HAP-1 (cell line): ENCODE measurements around the gene TM9SF4.
A peak's percentile ranks its signal among the peaks of the same experiment; 100 is the strongest.

ENCODE experiments used
- DNase-seq, 2 experiments: peaks; one replicate each; pipeline ENCODE4 v3.0.0-alpha.2; 2016 to 2020; ENCODE audit warnings: low spot score in 2 of 2
- H3K27me3 ChIP-seq: fragments of 250-450 bp; sonication (Bioruptor Pico); 2 replicates; pipeline ENCODE4 v1.5.1; 2020; ENCODE audit warnings: low read depth, mild to moderate bottlenecking, moderate library complexity
- H3K36me3 ChIP-seq: fragments of 250-450 bp; sonication (Bioruptor Pico); replicated peaks from 2 replicates; pipeline ENCODE4 v1.5.1; 2020; ENCODE audit warnings: mild to moderate bottlenecking
- H3K4me1 ChIP-seq: fragments of 250-450 bp; sonication (Bioruptor Pico); 2 replicates; pipeline ENCODE4 v1.5.1; 2020; ENCODE audit warnings: mild to moderate bottlenecking
- H3K4me3 ChIP-seq: fragments of 250-450 bp; sonication (Bioruptor Pico); 2 replicates; pipeline ENCODE4 v1.5.1; 2020; ENCODE audit warnings: mild to moderate bottlenecking, moderate library complexity
- H3K9me3 ChIP-seq: fragments of 250-450 bp; sonication (Bioruptor Pico); 2 replicates; pipeline ENCODE4 v1.5.1; 2020; ENCODE audit warnings: mild to moderate bottlenecking, moderate library complexity
- in situ Hi-C: fragments of 300-500 bp; cut with MboI; formaldehyde crosslinking; loops from 3 replicates; pipeline ENCODE4 v1.14.3; 2020; ENCODE audit warnings: low sequenced_read_pairs, inconsistent platforms, mixed read lengths

TM9SF4 gene, protein sequence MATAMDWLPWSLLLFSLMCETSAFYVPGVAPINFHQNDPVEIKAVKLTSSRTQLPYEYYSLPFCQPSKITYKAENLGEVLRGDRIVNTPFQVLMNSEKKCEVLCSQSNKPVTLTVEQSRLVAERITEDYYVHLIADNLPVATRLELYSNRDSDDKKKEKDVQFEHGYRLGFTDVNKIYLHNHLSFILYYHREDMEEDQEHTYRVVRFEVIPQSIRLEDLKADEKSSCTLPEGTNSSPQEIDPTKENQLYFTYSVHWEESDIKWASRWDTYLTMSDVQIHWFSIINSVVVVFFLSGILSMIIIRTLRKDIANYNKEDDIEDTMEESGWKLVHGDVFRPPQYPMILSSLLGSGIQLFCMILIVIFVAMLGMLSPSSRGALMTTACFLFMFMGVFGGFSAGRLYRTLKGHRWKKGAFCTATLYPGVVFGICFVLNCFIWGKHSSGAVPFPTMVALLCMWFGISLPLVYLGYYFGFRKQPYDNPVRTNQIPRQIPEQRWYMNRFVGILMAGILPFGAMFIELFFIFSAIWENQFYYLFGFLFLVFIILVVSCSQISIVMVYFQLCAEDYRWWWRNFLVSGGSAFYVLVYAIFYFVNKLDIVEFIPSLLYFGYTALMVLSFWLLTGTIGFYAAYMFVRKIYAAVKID

DNA sequence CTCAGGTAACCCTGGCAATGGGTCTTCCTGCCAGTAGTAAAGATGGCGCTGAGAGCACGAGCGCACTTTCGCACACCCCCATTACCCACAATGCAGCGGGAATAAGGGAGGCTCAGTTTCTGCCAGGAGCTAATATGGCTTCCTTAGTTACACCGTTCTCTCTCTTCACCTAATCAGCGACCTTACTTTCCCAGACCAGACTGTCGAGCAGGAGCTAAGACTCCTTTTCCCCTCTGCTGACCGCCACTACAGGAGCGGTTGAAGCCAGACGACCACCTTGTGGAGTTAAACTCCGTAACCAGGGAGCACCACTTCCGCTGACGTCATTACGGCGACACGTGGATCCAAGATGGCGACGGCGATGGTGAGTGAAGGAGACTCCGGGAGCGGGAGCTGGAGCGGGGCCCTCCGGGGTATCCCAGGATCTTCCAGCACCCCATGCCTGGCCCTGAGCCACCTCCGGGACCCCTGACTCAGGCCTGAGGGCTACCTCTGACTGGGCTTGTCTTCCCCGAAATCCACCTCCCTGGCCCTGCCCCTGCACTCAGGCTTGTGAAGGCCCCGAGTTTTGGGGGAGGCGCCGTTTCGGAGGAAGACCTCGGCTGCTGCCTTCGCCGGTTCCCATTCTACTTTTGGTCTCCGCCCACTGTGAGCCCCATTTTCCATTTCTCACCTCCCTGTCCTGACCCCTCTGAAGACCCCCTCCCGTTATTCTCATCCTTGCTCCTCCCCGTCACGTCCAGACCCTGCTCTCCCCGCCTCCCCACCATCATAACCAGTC lies at the start of gene TM9SF4:
Gene TM9SF4, plus strand, starts transcription at position 323 of the 781 bp plus-strand sequence. Its CDS starts 27 bp downstream, at position 350.
- Histone ChIP-seq H3K4me3 (peak within 1 kb of the TSS; percentile 97), H3K4me1 (peaks cover 6% of the 10 kb centered on the region), H3K27me3 (peaks cover 3% of the 10 kb centered on the region; the same call in 1 of the 2 replicates), H3K36me3 (peaks cover 3% of the 10 kb centered on the region; the same call in 1 of the 2 replicates), H3K9me3 (no peaks in the 10 kb centered on the region)
- in situ Hi-C loops, result no loop called here
- peak; percentile 88 to 95 for DNase-seq

- no peak for DNase-seq
- Histone ChIP-seq H3K4me1 (peaks cover 10% of the 10 kb centered on the region), H3K4me3 (no peak overlapping the region), H3K36me3 (no peaks in the 10 kb centered on the region), H3K27me3 (peaks cover 6% of the 10 kb centered on the region), H3K9me3 (no peaks in the 10 kb centered on the region)
- in situ Hi-C loops, result no loop called here
These were observed 46.7 kb upstream of the TM9SF4 start for GRCh38 chr20:32062776-32063170.

GRCh38 chr20:32063695-32064094 lies 45.8 kb upstream of the TM9SF4 start:
- H3K4me3 ChIP-seq, result no peak overlapping the region
- in situ Hi-C loops, result no loop called here
- H3K36me3 ChIP-seq, result no peaks in the 10 kb centered on the region
- H3K9me3 ChIP-seq, result no peaks in the 10 kb centered on the region
- H3K4me1 ChIP-seq, result peaks cover 10% of the 10 kb centered on the region
- H3K27me3 ChIP-seq, result peaks cover 5% of the 10 kb centered on the region
- no peak for DNase-seq

DNA sequence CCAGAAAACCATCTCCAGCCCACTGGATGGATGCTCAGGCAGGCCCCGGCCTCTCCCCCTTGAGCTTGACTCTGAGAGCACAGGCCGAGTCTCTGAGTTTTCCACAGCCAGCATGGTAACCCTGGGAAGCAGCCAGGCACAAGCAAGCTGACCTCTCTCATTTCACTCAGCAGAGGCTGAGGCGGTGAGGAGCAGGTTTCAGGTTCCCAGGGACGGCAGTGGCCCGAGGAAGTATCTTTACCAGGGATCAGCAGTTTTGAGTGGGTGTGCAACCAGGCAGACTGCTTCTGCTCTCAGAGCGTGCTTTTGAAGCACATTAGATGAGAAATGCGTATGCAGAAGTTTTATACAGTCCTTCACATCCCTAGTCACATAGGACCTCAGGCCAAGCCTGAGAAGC lies 44.8 kb upstream of the TM9SF4 start:
- no peak for DNase-seq
- H3K9me3 ChIP-seq, result no peaks in the 10 kb centered on the region
- no peak overlapping the region for H3K4me3 ChIP-seq
- no peaks in the 10 kb centered on the region for H3K36me3 ChIP-seq
- in situ Hi-C loops, result no loop called here
- peaks cover 10% of the 10 kb centered on the region for H3K4me1 ChIP-seq
- peaks cover 2% of the 10 kb centered on the region for H3K27me3 ChIP-seq

DNA sequence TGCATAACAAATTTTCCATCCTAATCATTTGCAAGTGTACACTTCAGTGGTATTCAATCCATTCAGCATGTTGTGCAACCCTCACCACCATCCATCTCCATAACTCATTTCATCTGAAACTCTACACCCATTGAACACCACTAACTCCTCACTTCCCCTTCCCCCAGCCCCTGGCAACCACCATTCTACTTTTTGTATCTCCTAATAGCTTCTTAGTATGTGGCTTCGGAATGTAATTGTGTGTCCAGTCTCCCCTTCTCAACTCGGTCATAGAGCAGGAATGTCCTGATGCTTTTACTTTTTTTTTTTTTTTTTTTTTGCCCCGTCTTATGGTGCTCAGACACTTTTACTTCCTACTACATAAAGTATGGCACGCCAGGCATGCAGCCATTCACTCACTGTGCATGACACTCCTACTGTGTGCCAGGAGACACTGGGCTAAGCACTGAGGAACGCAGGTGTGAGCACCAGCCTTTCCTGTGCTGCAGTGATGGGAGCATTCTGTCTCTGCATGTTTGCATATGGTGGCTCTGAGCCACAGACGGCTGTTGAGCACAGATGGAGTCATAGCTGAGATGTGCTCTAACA lies 42.2 kb upstream of the TM9SF4 start:
- Histone ChIP-seq H3K4me1 (peaks cover 22% of the 10 kb centered on the region), H3K4me3 (no peak overlapping the region), H3K36me3 (no peaks in the 10 kb centered on the region), H3K9me3 (no peaks in the 10 kb centered on the region), H3K27me3 (peaks cover 2% of the 10 kb centered on the region)
- peak; percentile 60 to 75 for DNase-seq
- in situ Hi-C loops, result no loop called here

DNA sequence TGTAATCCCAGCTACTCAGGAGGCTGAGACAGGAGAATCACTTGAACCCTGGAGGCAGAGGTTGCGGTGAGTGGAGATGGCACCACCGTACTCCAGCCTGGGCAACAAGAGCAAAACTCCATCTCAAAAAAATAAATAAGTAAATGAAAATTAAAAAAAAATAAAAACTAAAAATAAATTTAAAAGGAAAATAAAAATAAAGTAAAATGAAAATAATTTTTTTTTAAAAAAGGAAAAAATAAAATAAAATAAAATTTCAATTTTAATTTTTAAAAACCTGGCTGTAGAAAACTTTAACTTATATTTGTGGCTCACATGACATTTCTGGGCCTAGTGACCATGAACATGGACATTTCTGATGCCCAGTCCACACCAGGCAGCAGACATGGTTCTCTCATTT lies 41.3 kb upstream of the TM9SF4 start:
- in situ Hi-C loops, result no loop called here

DNA sequence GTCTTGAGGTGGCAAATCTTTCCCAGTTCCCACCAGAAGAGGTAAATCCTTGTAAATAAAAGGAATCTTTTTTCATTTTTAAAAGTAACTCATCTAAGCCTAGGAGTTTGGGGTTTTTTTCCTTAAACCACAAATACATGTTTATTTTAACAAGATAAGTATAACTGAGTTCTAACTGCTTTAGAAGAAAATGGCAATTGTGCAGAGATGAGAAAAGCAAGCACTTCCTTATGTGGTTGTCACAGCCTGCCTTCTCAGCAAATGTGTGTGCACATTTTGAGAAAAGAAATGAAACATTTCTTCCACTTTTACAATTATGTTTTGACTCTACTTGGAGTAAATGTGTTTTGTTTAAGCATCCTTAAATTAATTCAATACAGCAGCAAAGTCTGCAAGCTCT lies 39.8 kb upstream of the TM9SF4 start:
- DNase-seq, result no peak
- H3K36me3 ChIP-seq, result no peaks in the 10 kb centered on the region
- H3K4me1 ChIP-seq, result peaks cover 27% of the 10 kb centered on the region
- H3K27me3 ChIP-seq, result no peaks in the 10 kb centered on the region
- H3K4me3 ChIP-seq, result no peak overlapping the region
- in situ Hi-C loops, result no loop called here
- H3K9me3 ChIP-seq, result no peaks in the 10 kb centered on the region

More for the DNA sequence above, 41.3 kb upstream of the TM9SF4 start:
- Histone ChIP-seq H3K4me3 (no peak overlapping the region), H3K36me3 (no peaks in the 10 kb centered on the region), H3K4me1 (peaks cover 27% of the 10 kb centered on the region), H3K9me3 (no peaks in the 10 kb centered on the region), H3K27me3 (no peaks in the 10 kb centered on the region)
- DNase-seq, result no peak

GRCh38 chr20:32070282-32070681 lies 39.2 kb upstream of the TM9SF4 start:
- in situ Hi-C loops, result no loop called here
- no peaks in the 10 kb centered on the region for H3K36me3 ChIP-seq

DNA sequence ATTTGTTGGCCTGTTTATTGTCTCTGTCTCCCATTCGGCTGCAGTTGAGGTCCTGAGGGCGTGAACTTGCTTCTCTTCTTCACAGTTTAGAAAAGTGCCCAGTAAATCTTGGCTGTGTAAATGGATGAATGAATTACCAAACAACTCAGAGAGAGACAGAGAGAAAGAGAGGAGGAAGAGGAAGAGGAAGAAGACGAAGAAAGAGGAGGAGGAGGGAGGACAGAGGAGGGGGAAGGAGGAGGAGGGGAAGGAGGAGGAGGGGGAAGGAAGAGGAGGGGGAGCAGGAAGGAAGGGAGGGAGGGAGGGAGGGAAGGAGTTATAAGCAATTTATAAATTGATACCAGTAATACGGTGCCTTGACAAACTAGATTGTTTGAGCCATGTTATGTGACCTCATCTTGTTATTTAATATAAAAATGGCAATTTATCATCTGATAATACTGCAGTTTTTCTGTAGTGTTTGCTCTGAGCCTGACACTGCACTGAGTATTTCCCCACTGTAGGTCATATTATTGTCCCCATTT lies 38.8 kb upstream of the TM9SF4 start:
- DNase-seq, result no peak
- Histone ChIP-seq H3K4me1 (peaks cover 27% of the 10 kb centered on the region), H3K36me3 (no peaks in the 10 kb centered on the region), H3K4me3 (no peak overlapping the region), H3K27me3 (no peaks in the 10 kb centered on the region), H3K9me3 (no peaks in the 10 kb centered on the region)
- in situ Hi-C loops, result no loop called here

More at GRCh38 chr20:32070282-32070681, 39.2 kb upstream of the TM9SF4 start:
- H3K4me3 ChIP-seq, result no peak overlapping the region
- peaks cover 27% of the 10 kb centered on the region for H3K4me1 ChIP-seq
- no peaks in the 10 kb centered on the region for H3K27me3 ChIP-seq
- no peaks in the 10 kb centered on the region for H3K9me3 ChIP-seq
- no peak for DNase-seq

DNA sequence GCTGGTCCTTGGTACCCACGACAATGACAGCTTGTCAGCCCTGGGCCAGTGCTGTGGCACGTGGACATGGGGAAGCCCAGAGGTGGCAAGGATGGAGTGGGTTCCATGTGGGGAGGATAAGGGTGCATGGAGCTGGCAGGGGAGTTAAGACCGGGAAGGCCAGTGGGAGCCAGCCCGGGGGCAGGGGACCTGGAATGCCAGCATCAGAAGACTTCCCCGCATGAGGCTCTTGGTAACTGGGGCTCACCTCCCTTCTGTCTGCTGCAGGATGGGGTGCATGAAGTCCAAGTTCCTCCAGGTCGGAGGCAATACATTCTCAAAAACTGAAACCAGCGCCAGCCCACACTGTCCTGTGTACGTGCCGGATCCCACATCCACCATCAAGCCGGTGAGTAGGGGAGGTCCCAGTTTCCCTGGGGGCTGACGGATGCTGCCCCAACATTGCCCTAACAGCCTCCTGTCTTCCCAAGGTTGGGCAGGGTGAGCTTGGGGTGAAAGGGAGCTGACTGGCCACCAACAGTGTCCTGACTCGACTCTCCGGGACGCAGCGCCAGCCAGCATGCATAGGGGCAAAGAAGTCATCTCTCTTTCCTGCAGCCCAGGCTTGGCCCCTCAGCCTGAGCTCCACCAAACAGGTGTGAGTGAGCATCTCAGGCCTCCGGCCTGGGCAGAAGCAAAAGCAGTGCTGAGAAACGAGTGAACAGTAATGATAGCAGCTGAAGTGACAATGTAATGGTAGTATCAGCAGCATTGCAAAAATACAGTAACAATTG lies 37.9 kb upstream of the TM9SF4 start:
- Histone ChIP-seq H3K9me3 (no peaks in the 10 kb centered on the region), H3K4me3 (no peak overlapping the region), H3K27me3 (no peaks in the 10 kb centered on the region), H3K36me3 (no peaks in the 10 kb centered on the region), H3K4me1 (peaks cover 27% of the 10 kb centered on the region)
- in situ Hi-C loops, result no loop called here
- DNase-seq, result peak in 1 of 2 experiments; percentile 62

GRCh38 chr20:32072168-32072750 lies 37.3 kb upstream of the TM9SF4 start:
- no peaks in the 10 kb centered on the region for H3K9me3 ChIP-seq
- H3K4me3 ChIP-seq, result no peak overlapping the region
- peak; percentile 84 to 98 for DNase-seq
- H3K4me1 ChIP-seq, result peaks cover 21% of the 10 kb centered on the region
- no peaks in the 10 kb centered on the region for H3K36me3 ChIP-seq
- in situ Hi-C loops, result no loop called here
- H3K27me3 ChIP-seq, result no peaks in the 10 kb centered on the region

- Histone ChIP-seq H3K4me3 (no peak overlapping the region), H3K27me3 (no peaks in the 10 kb centered on the region), H3K36me3 (no peaks in the 10 kb centered on the region), H3K4me1 (peaks cover 16% of the 10 kb centered on the region), H3K9me3 (no peaks in the 10 kb centered on the region)
- in situ Hi-C loops, result no loop called here
- no peak for DNase-seq
These were observed 34.0 kb upstream of the TM9SF4 start for GRCh38 chr20:32075534-32075933.
